NCI-H82 treated with DMSO at 0.1 percent for 48 hours (cell line): ENCODE results near the gene LDLRAD4.

Source experiments
- DNase-seq: peaks from one replicate; lab custom pipeline; 2025; ENCODE audit not compliant: unreplicated experiment; lab: John Stamatoyannopoulos, UW

The LDLRAD4 gene

GRCh38 chr18:13227910-13228309, 9.3 kb downstream of the LDLRAD4 start:
- DNase-seq = no peak

GRCh38 chr18:13229001-13229671, 10.6 kb downstream of the LDLRAD4 start:
- DNase-seq = no peak

GRCh38 chr18:13231151-13231550, 12.6 kb downstream of the LDLRAD4 start:
- DNase-seq = no peak

GRCh38 chr18:13232086-13232917, 13.7 kb downstream of the LDLRAD4 start:
- no peak for DNase-seq

- DNase-seq = no peak
These were observed 14.6 kb downstream of the LDLRAD4 start for GRCh38 chr18:13232971-13233786.

GRCh38 chr18:13233787-13234783, 15.5 kb downstream of the LDLRAD4 start:
- DNase-seq = no peak

- DNase-seq = no peak
These were observed 16.9 kb downstream of the LDLRAD4 start for GRCh38 chr18:13235421-13235831.

- no peak for DNase-seq
These were observed 17.4 kb downstream of the LDLRAD4 start for GRCh38 chr18:13235981-13236380.

- no peak for DNase-seq
These were observed 17.9 kb downstream of the LDLRAD4 start for GRCh38 chr18:13236411-13236810.

GRCh38 chr18:13237073-13237472, 18.5 kb downstream of the LDLRAD4 start:
- no peak for DNase-seq

GRCh38 chr18:13237641-13238040, 19.1 kb downstream of the LDLRAD4 start:
- DNase-seq = no peak

GRCh38 chr18:13239171-13239956, 20.8 kb downstream of the LDLRAD4 start:
- DNase-seq = peak; percentile 87

- no peak for DNase-seq
These were observed 21.6 kb downstream of the LDLRAD4 start for GRCh38 chr18:13240060-13240725.

GRCh38 chr18:13241083-13241892, 22.7 kb downstream of the LDLRAD4 start:
- DNase-seq = no peak

- DNase-seq = no peak
These were observed 23.3 kb downstream of the LDLRAD4 start for GRCh38 chr18:13241893-13242175.

GRCh38 chr18:13242797-13243196, 24.2 kb downstream of the LDLRAD4 start:
- DNase-seq = peak; percentile 7

- DNase-seq = no peak
These were observed 24.8 kb downstream of the LDLRAD4 start for GRCh38 chr18:13243363-13243762.

GRCh38 chr18:13244135-13244534, 25.6 kb downstream of the LDLRAD4 start:
- DNase-seq = no peak
